Heart left ventricle (tissue), 16 donors: ENCODE measurements around the gene LRRC28. TPM values are rescaled to one million over a fixed set of nuclear protein-coding genes. Genes with fewer than 3 reads are reported as not detected.
A peak's percentile ranks its signal among the peaks of the same experiment; 100 is the strongest.

ENCODE experiments used
- ATAC-seq, 4 donors: fragments of 200-7000 bp; cut with Tn5 transposase; one replicate each; pipeline ENCODE4 v1.9.1; 2020 to 2022; ENCODE audit warnings: moderate library complexity in 4 of 4, mild to moderate bottlenecking in 3 of 4, moderate number of reproducible peaks in 1 of 4
- DNase-seq, 5 donors: peaks; one replicate each; pipeline ENCODE4 v3.0.0-alpha.2; 2020
- H3K27ac ChIP-seq, 12 donors: fragments of 200-600 bp; sonication (generic) in 4 of 12; one replicate each; pipeline versions ENCODE4 v1.5.0 to v1.8.0; 2016 to 2022; ENCODE audit warnings: mild to moderate bottlenecking in 2 of 12
- H3K27me3 ChIP-seq, 9 donors: fragments of 200-600 bp; sonication (generic) in 2 of 9; one replicate each; pipeline versions ENCODE4 v1.5.1 to v1.8.0; 2016 to 2022; ENCODE audit warnings: mild to moderate bottlenecking in 3 of 9
- H3K36me3 ChIP-seq, 9 donors: fragments of 200-600 bp; sonication (generic) in 2 of 9; one replicate each; pipeline versions ENCODE4 v1.5.0 to v1.8.0; 2018 to 2022; ENCODE audit warnings: mild to moderate bottlenecking in 2 of 9
- H3K4me1 ChIP-seq, 12 donors: fragments of 200-600 bp; sonication (generic) in 4 of 12; one replicate each; pipeline versions ENCODE4 v1.5.0 to v1.8.0; 2016 to 2022; ENCODE audit warnings: mild to moderate bottlenecking in 3 of 12
- H3K4me3 ChIP-seq, 12 donors: fragments of 200-600 bp; sonication (generic) in 4 of 12; one replicate each; pipeline versions ENCODE4 v1.5.0 to v1.8.0; 2017 to 2022; ENCODE audit warnings: mild to moderate bottlenecking in 9 of 12, moderate library complexity in 4 of 12
- H3K9me3 ChIP-seq, 12 donors: fragments of 200-600 bp; sonication (generic) in 4 of 12; one replicate each; pipeline versions ENCODE4 v1.5.0 to v1.8.0; 2016 to 2022; ENCODE audit warnings: mild to moderate bottlenecking in 1 of 12
- CTCF ChIP-seq, 12 donors: fragments of 200-600 bp; sonication (generic) in 4 of 12; IDR thresholded peaks; one replicate each; pipeline versions ENCODE4 v1.5.0 to v1.8.0; 2018 to 2022; ENCODE audit warnings: antibody characterized with exemption in 12 of 12, mild to moderate bottlenecking in 5 of 12
- POLR2A ChIP-seq, 2 donors: fragments of 450-650 bp; IDR thresholded peaks; one replicate each; pipeline ENCODE4 v1.6.1; 2017; ENCODE audit warnings: antibody characterized with exemption in 2 of 2, mild to moderate bottlenecking in 2 of 2, moderate library complexity in 2 of 2
- WGBS, 4 donors: extraction: QIAGEN DNeasy Blood & Tissue Kit in 2 of 4; methylation state at CpG; one replicate each; pipeline versions ENCODE4 v1.1.5 to v1.1.7; 2013 to 2018; 5-methylcytosine and 5-hydroxymethylcytosine counted together
- intact Hi-C, 10 donors: fragments of 100-400 bp; cut with DNase I; formaldehyde crosslinking; loops; one replicate each; pipeline versions ENCODE4 v1.11.1 to v1.14.2; 2022
- polyA plus RNA-seq, 2 donors: library from polyadenylated mRNA; stranded (reverse); fragments of 200-250 nt; gene quantifications; one replicate each; pipeline ENCODE4 v1.2.3, GENCODE V29; 2013
- total RNA-seq, 9 donors: library from RNA; depleted of rRNA in 2 of 9; stranded (reverse); fragments of >200 nt in 2 of 9; fragmentation: NEBNext Ultra II Directional in 3 of 9; extraction: Animal tissue kit (Norgen Biotek cat#: 25700) in 3 of 9; gene quantifications; one replicate each; pipeline versions ENCODE4 v1.1.0 to v1.2.4, GENCODE V29; 2016 to 2023
- donor health status: ischemic (EF 13 %, LVEDD 7.1; RV severe dilation, severe dysfunction).
- donor health status: healthy with polysubstance abuse.
- donor health status: DM: no; HTN: yes; CAD: no.
- donor health status: DM: no; HTN: no; CAD: no.
- donor health status: ischemic (EF 25% LVEDD 6.9; RV normal size, moderate dysfunction).
- donor health status: ischemic (EF 25% LVEDD 5.7; RV mildly dilated, moderate dysfunction).
- donor health status: healthy.
- donor health status: DM: yes; HTN: yes; CAD: no.
- donor health status: ischemic (EF 35%, LVEDD 5.7; RV mildly dilated, moderate dysfunction).
- donor health status: nonischemic (EF 11% LVEDD 7.7; RV severe dilation, severe dysfunction).
- donor health status: DM: yes; HTN: yes; CAD: no.
- donor health status: PGD.
- donor health status: ischemic (EF 29% LVEDD 5.4; RV normal size, mild dysfunction).
- donor health status: nonischemic (EF 23%, LVEDD 6.1; RV moderate dilation, normal function).

LRRC28 gene
- total and polyA plus RNA-seq, 11 donors, result 5.1 to 28.6 (median 20.1) TPM

GRCh38 chr15:99402014-99402729 is 150.9 kb downstream of the LRRC28 start:
- no peaks in the 10 kb centered on the region for H3K9me3 ChIP-seq
- intact Hi-C loops, result loop anchor here in 3 of 10 donors (10.0 kb wide), 3 partner anchors 103 to 303 kb away; partner anchors contain the start of gene MEF2A (in 3 of the 3)
- TF ChIP-seq CTCF (IDR thresholded peaks at IDR 0.05) (no peak), POLR2A (IDR thresholded peaks at IDR 0.05) (no peak)
- no peak overlapping the region for H3K4me3 ChIP-seq
- no peaks in the 10 kb centered on the region for H3K27me3 ChIP-seq
- 61 to 69% (median 64%) methylated on average over 12 to 13 of the region's 13 CpGs for WGBS, 4 donors
- DNase-seq (no peak), ATAC-seq (peak in 2 of 4 donors; percentile 32 to 34)
- H3K36me3 ChIP-seq, result no peaks in the 10 kb centered on the region
- peak overlapping the region in 11 of 12 donors; percentile 13 to 54 (median 44) for H3K27ac ChIP-seq
- H3K4me1 ChIP-seq, result peaks cover 0 to 18% (median 10%) of the 10 kb centered on the region in 12 donors

DNA sequence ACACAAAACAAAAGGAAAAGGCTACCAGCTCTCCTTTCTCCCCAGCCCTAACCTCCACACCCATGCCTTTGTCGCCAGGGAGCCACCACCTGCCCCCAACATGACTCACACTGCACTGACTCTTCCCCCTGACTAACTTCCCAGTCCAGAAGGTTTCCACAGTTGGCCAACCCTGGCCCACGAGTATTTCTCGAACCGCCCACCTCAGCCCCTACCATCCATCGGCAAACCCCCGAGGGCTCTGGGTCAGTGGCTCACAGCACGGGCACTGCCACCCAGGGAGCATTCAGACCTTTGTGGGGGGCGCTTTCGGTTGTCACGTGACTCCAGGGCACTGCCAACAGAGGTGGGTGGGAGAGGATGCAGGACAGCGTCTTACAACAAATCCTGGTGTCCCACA is 152.3 kb downstream of the LRRC28 start:
- DNase-seq (no peak), ATAC-seq (no peak)
- Histone ChIP-seq H3K4me1 (peaks cover 0 to 28% (median 20%) of the 10 kb centered on the region in 12 donors), H3K27ac (no peak overlapping the region), H3K9me3 (no peaks in the 10 kb centered on the region), H3K4me3 (no peak overlapping the region), H3K36me3 (no peaks in the 10 kb centered on the region), H3K27me3 (no peaks in the 10 kb centered on the region)
- TF ChIP-seq CTCF (IDR thresholded peaks at IDR 0.05) (no peak), POLR2A (IDR thresholded peaks at IDR 0.05) (no peak)
- WGBS, 4 donors, result 93 to 96% (median 93%) methylated on average over 11 of the region's 11 CpGs
- intact Hi-C loops, result loop anchor here in 3 of 10 donors (10.0 kb wide), 3 partner anchors 101 to 301 kb away; partner anchors contain the start of gene MEF2A (in 3 of the 3)

DNA sequence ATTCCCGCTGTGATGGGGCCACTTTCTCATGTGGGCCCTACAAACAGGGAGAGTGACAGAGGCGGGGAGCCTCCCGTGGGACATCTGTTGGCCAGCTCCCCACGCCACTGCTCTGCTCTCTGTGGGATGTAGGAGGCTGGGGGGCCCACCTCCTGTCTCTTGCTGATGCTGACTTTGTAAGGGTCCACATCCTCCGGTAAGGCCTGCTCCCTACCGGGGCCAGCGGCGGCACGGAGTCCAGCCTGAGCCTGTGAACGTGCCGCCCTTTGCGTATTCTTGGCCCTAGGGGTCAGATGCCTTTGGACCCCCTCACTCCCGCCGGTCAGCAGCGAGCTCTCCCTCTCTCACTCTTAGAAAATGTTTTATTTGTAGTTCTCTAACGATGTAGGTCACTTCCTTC is 153.2 kb downstream of the LRRC28 start:
- Histone ChIP-seq H3K4me1 (peaks cover 0 to 36% (median 29%) of the 10 kb centered on the region in 12 donors), H3K27me3 (no peaks in the 10 kb centered on the region), H3K36me3 (no peaks in the 10 kb centered on the region), H3K9me3 (no peaks in the 10 kb centered on the region), H3K27ac (no peak overlapping the region), H3K4me3 (no peak overlapping the region)
- no peak for DNase-seq
- intact Hi-C loops, result loop anchor here in 3 of 10 donors (10.0 kb wide), 3 partner anchors 100 to 300 kb away; partner anchors contain the start of gene MEF2A (in 3 of the 3)
- no peak for TF ChIP-seq CTCF (IDR thresholded peaks at IDR 0.05)
- no peak for TF ChIP-seq POLR2A (IDR thresholded peaks at IDR 0.05)
- WGBS, 4 donors, result 83 to 90% (median 89%) methylated on average over 15 to 16 of the region's 16 CpGs
- no peak for ATAC-seq

GRCh38 chr15:99406120-99406519 is 154.8 kb downstream of the LRRC28 start:
- no peak for ATAC-seq

More at GRCh38 chr15:99406120-99406519, 154.8 kb downstream of the LRRC28 start:
- DNase-seq, result no peak
- Histone ChIP-seq H3K4me1 (peaks cover 0 to 38% (median 33%) of the 10 kb centered on the region in 12 donors), H3K27me3 (no peaks in the 10 kb centered on the region), H3K27ac (no peak overlapping the region), H3K4me3 (no peak overlapping the region), H3K9me3 (no peaks in the 10 kb centered on the region), H3K36me3 (no peaks in the 10 kb centered on the region)
- WGBS, 4 donors, result 94 to 97% (median 96%) methylated on average over 12 of the region's 12 CpGs
- TF ChIP-seq POLR2A (IDR thresholded peaks at IDR 0.05), result no peak
- TF ChIP-seq CTCF (IDR thresholded peaks at IDR 0.05), result no peak
- intact Hi-C loops, result loop anchor here in 8 of 10 donors (5.0 to 10.0 kb wide), 8 partner anchors 99 to 301 kb away; partner anchors contain the start of gene MEF2A (in 4 of the 8)
